Measurements from ENCODE around the gene GRM7.

DNA sequence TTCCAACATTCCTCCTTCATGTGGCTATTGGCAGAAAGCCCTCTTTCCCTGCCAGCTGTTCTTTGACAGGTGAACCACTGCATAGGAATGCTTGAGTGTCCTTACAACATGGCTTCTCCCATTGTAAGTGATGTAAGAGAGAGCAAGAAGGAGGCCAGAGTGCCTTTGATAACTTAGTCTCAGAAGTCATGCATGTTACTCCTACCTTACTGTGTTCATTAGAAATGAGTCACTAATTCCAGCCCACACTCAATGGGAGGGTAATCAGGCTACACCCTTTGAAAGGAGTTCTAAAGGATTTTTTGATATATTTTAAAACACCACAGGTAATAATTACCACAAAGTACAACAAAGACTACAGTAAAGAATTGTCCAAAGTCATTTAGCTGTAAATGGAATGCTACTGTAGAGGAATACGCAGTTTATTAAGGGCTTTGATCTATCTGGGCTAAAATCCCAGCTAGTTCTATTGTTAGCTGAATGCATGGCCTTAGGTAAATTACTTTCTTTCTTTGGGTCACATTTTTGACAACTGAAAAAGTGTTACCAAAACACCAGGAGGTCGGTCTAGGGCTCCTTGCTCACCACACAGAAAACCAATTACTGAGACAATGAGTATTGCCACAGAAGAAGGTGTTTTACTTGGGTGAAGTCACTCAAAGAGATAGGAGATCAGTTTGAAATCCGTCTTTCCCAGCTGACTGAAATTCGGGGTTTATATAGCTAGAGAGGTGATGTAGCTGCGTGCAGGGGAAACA, 154.9 kb downstream of the GRM7 start:
- TF ChIP-seq KLF7 (tag by site-specific recombination; IDR thresholded peaks at IDR 0.05; ENCODE audit: borderline replicate concordance) (no peak), ZNF549 (tag by site-specific recombination; IDR thresholded peaks at IDR 0.05) (no peak), MEIS1 (CRISPR knock-in tag; IDR thresholded peaks at IDR 0.05; ENCODE audit: borderline replicate concordance) (no peak), ZNF121 (tag by site-specific recombination; IDR thresholded peaks at IDR 0.05) (no peak), ZNF248 (tag by site-specific recombination; IDR thresholded peaks at IDR 0.05) (no peak), HOXA7 (CRISPR knock-in tag; IDR thresholded peaks at IDR 0.05; ENCODE audit: borderline replicate concordance) (no peak), REPIN1 (tag by site-specific recombination; IDR thresholded peaks at IDR 0.05; ENCODE audit: low read depth) (no peak)
- TF ChIP-seq, protein P1, sequence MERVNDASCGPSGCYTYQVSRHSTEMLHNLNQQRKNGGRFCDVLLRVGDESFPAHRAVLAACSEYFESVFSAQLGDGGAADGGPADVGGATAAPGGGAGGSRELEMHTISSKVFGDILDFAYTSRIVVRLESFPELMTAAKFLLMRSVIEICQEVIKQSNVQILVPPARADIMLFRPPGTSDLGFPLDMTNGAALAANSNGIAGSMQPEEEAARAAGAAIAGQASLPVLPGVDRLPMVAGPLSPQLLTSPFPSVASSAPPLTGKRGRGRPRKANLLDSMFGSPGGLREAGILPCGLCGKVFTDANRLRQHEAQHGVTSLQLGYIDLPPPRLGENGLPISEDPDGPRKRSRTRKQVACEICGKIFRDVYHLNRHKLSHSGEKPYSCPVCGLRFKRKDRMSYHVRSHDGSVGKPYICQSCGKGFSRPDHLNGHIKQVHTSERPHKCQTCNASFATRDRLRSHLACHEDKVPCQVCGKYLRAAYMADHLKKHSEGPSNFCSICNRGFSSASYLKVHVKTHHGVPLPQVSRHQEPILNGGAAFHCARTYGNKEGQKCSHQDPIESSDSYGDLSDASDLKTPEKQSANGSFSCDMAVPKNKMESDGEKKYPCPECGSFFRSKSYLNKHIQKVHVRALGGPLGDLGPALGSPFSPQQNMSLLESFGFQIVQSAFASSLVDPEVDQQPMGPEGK (tag by site-specific recombination; IDR thresholded peaks at IDR 0.05), result no peak
- TF ChIP-seq, protein P2, sequence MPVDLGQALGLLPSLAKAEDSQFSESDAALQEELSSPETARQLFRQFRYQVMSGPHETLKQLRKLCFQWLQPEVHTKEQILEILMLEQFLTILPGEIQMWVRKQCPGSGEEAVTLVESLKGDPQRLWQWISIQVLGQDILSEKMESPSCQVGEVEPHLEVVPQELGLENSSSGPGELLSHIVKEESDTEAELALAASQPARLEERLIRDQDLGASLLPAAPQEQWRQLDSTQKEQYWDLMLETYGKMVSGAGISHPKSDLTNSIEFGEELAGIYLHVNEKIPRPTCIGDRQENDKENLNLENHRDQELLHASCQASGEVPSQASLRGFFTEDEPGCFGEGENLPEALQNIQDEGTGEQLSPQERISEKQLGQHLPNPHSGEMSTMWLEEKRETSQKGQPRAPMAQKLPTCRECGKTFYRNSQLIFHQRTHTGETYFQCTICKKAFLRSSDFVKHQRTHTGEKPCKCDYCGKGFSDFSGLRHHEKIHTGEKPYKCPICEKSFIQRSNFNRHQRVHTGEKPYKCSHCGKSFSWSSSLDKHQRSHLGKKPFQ (tag by site-specific recombination; IDR thresholded peaks at IDR 0.05), result no peak
- TF ChIP-seq, protein P3, sequence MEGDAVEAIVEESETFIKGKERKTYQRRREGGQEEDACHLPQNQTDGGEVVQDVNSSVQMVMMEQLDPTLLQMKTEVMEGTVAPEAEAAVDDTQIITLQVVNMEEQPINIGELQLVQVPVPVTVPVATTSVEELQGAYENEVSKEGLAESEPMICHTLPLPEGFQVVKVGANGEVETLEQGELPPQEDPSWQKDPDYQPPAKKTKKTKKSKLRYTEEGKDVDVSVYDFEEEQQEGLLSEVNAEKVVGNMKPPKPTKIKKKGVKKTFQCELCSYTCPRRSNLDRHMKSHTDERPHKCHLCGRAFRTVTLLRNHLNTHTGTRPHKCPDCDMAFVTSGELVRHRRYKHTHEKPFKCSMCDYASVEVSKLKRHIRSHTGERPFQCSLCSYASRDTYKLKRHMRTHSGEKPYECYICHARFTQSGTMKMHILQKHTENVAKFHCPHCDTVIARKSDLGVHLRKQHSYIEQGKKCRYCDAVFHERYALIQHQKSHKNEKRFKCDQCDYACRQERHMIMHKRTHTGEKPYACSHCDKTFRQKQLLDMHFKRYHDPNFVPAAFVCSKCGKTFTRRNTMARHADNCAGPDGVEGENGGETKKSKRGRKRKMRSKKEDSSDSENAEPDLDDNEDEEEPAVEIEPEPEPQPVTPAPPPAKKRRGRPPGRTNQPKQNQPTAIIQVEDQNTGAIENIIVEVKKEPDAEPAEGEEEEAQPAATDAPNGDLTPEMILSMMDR (tag by site-specific recombination; IDR thresholded peaks at IDR 0.05), result no peak
- TF ChIP-seq, protein P4, sequence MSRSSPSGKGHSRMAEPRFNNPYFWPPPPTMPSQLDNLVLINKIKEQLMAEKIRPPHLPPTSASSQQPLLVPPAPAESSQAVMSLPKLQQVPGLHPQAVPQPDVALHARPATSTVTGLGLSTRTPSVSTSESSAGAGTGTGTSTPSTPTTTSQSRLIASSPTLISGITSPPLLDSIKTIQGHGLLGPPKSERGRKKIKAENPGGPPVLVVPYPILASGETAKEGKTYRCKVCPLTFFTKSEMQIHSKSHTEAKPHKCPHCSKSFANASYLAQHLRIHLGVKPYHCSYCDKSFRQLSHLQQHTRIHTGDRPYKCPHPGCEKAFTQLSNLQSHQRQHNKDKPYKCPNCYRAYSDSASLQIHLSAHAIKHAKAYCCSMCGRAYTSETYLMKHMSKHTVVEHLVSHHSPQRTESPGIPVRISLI (tag by site-specific recombination; IDR thresholded peaks at IDR 0.05), result no peak
